Spleen (tissue), 7 donors: ENCODE results near the gene ZPLD1.

Experiments used
- POLR2A ChIP-seq, 3 donors: fragments of 450-650 bp; IDR thresholded peaks; one replicate each; pipeline ENCODE4 v1.5.1; 2017; ENCODE audit warnings: antibody characterized with exemption in 3 of 3, mild to moderate bottlenecking in 1 of 3
- TF ChIP-seq, protein P1 (sequence below), 11 experiments: fragments of 200-600 bp in 7 of 11; fragments of 450-650 bp in 4 of 11; sonication (generic) in 4 of 11; IDR thresholded peaks in 8 of 11; conservative IDR thresholded peaks in 3 of 11; 1 replicate in 7 of 11; 2 replicates in 4 of 11; pipeline versions ENCODE4 v1.4.0 to v1.8.0; 2016 to 2021; ENCODE audit warnings: antibody characterized with exemption in 11 of 11, inconsistent platforms in 4 of 11, mild to moderate bottlenecking in 1 of 11
- donor health status: DM: no; HTN: no; CAD: no; lungs with moderate emphysema.
- donor health status: DM: no; HTN: no; CAD: no.
- donor health status: DM: no; HTN: no; CAD: no.

DNA sequence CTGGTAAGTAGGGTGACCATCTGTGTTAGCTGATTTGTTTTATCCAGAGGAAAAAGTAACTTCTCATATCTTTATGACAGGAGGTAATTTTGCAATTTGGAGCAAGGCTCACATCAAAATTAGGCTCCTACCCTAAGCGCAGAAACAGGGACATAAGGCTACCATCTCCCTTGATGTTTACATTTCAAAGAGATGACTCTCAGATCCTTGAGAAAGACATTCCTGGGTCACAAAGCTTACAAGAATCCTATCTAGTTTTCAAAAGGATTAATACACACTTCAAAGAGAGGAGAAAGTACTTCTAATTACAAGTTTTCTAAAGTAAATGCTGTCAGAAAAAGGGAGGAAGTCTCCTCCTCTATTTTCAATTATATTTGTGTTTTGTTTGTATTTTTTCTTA, 7.0 kb downstream of the ZPLD1 start:
- TF ChIP-seq POLR2A (IDR thresholded peaks at IDR 0.05): no peak
- TF ChIP-seq, protein P1, sequence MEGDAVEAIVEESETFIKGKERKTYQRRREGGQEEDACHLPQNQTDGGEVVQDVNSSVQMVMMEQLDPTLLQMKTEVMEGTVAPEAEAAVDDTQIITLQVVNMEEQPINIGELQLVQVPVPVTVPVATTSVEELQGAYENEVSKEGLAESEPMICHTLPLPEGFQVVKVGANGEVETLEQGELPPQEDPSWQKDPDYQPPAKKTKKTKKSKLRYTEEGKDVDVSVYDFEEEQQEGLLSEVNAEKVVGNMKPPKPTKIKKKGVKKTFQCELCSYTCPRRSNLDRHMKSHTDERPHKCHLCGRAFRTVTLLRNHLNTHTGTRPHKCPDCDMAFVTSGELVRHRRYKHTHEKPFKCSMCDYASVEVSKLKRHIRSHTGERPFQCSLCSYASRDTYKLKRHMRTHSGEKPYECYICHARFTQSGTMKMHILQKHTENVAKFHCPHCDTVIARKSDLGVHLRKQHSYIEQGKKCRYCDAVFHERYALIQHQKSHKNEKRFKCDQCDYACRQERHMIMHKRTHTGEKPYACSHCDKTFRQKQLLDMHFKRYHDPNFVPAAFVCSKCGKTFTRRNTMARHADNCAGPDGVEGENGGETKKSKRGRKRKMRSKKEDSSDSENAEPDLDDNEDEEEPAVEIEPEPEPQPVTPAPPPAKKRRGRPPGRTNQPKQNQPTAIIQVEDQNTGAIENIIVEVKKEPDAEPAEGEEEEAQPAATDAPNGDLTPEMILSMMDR (IDR thresholded peaks at IDR 0.05 in 8 of 11, conservative IDR thresholded peaks at IDR 0.05 in 3 of 11): no peak
